Body of pancreas (tissue), 4 donors: ENCODE data around the gene FAM89B.

Experiments
- POLR2A ChIP-seq, 3 donors: fragments of 450-650 bp; IDR thresholded peaks; one replicate each; pipeline ENCODE4 v1.6.1; 2016; ENCODE audit warnings: antibody characterized with exemption in 3 of 3, mild to moderate bottlenecking in 2 of 3
- TF ChIP-seq, protein P1 (sequence below), 7 experiments: fragments of 450-650 bp in 4 of 7; fragments of 200-600 bp in 3 of 7; sonication (generic) in 3 of 7; IDR thresholded peaks; one replicate each; pipeline ENCODE4 v1.5.1; 2016 to 2019; ENCODE audit warnings: antibody characterized with exemption in 7 of 7

DNA sequence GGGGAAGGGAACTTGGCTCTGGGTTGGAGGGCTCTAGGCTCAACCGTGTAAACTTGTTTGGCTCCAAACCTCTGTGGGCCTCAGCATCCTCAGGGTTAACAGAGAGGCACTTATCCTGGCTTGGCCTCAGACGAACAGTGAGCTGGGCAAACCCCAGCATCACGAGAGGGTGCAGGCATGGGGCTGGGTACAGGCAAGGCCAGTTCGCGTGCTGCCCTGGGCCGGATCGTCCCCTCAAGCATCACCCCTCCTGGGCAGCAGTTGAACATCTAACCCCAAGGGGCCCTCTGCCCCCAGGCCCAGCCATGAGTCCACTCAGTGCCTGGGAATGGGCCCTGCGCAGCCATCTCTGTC lies 5.4 kb downstream of the FAM89B start:
- TF ChIP-seq, protein P1, sequence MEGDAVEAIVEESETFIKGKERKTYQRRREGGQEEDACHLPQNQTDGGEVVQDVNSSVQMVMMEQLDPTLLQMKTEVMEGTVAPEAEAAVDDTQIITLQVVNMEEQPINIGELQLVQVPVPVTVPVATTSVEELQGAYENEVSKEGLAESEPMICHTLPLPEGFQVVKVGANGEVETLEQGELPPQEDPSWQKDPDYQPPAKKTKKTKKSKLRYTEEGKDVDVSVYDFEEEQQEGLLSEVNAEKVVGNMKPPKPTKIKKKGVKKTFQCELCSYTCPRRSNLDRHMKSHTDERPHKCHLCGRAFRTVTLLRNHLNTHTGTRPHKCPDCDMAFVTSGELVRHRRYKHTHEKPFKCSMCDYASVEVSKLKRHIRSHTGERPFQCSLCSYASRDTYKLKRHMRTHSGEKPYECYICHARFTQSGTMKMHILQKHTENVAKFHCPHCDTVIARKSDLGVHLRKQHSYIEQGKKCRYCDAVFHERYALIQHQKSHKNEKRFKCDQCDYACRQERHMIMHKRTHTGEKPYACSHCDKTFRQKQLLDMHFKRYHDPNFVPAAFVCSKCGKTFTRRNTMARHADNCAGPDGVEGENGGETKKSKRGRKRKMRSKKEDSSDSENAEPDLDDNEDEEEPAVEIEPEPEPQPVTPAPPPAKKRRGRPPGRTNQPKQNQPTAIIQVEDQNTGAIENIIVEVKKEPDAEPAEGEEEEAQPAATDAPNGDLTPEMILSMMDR (IDR thresholded peaks at IDR 0.05) = no peak
- no peak for TF ChIP-seq POLR2A (IDR thresholded peaks at IDR 0.05)
